Loucy (cell line): ENCODE measurements around the gene APPL2.

Source experiments
- H2AFZ ChIP-seq: fragments of 200-600 bp; sonication (generic); 2 replicates; pipeline ENCODE4 v1.6.0; 2016; ENCODE audit warnings: antibody characterized with exemption, mild to moderate bottlenecking, low read length, moderate library complexity
- H3F3A ChIP-seq: fragments of 200-600 bp; 2 replicates; pipeline ENCODE4 v1.6.0; 2016; ENCODE audit warnings: antibody characterized with exemption, low read depth, mild to moderate bottlenecking
- H3K27me3 ChIP-seq: fragments of 200-600 bp; sonication (generic); 2 replicates; pipeline ENCODE4 v1.6.1; 2014; ENCODE audit warnings: low read length, mild to moderate bottlenecking; ENCODE audit not compliant: insufficient read depth, poor library complexity, severe bottlenecking
- H3K36me3 ChIP-seq: fragments of 200-600 bp; sonication (generic); 2 replicates; pipeline ENCODE4 v1.6.1; 2016; ENCODE audit warnings: low read length; ENCODE audit not compliant: insufficient read depth
- H3K4me1 ChIP-seq: fragments of 200-600 bp; sonication (generic); 2 replicates; pipeline ENCODE4 v1.5.1; 2014; ENCODE audit warnings: low read length, mild to moderate bottlenecking; ENCODE audit not compliant: insufficient read depth, poor library complexity, severe bottlenecking
- H3K4me2 ChIP-seq: fragments of 200-600 bp; sonication (generic); 2 replicates; pipeline ENCODE4 v1.6.0; 2014; ENCODE audit warnings: antibody characterized with exemption, low read length, low read depth, mild to moderate bottlenecking; ENCODE audit not compliant: poor library complexity, severe bottlenecking
- H3K4me3 ChIP-seq: fragments of 200-600 bp; sonication (generic); 2 replicates; pipeline ENCODE4 v1.5.1; 2014; ENCODE audit warnings: low read length, mild to moderate bottlenecking, mixed read lengths; ENCODE audit not compliant: poor library complexity, severe bottlenecking
- H3K79me2 ChIP-seq: fragments of 200-600 bp; sonication (generic); 2 replicates; pipeline ENCODE4 v1.6.1; 2014; ENCODE audit warnings: low read length; ENCODE audit not compliant: insufficient read depth
- H3K9ac ChIP-seq: fragments of 200-600 bp; sonication (generic); 2 replicates; pipeline ENCODE4 v1.6.0; 2014; ENCODE audit warnings: mild to moderate bottlenecking, low read depth, low read length, moderate library complexity; ENCODE audit not compliant: poor library complexity, severe bottlenecking
- H3K9me2 ChIP-seq: fragments of 200-600 bp; sonication (generic); replicated peaks from 2 replicates; pipeline ENCODE4 v1.6.1; 2016; ENCODE audit warnings: low read depth, low read length, mixed read lengths
- H3K9me3 ChIP-seq: fragments of 200-600 bp; sonication (generic); 2 replicates; pipeline ENCODE4 v1.6.1; 2014; ENCODE audit warnings: mild to moderate bottlenecking, antibody characterized with exemption, low read length, low read depth; ENCODE audit not compliant: insufficient read depth
- H4K20me1 ChIP-seq: fragments of 200-600 bp; sonication (generic); 2 replicates; pipeline ENCODE4 v1.6.0; 2014; ENCODE audit warnings: antibody characterized with exemption, low read length, mild to moderate bottlenecking; ENCODE audit not compliant: insufficient read depth, poor library complexity, severe bottlenecking
- EZH2phosphoT487 ChIP-seq: fragments of 200-600 bp; IDR thresholded peaks from 2 replicates; pipeline ENCODE4 v1.6.1; 2018; ENCODE audit warnings: antibody characterized with exemption, mild to moderate bottlenecking, moderate library complexity, borderline replicate concordance
- TF ChIP-seq, protein P1 (sequence below): fragments of 200-600 bp; sonication (generic); conservative IDR thresholded peaks from 2 replicates; pipeline ENCODE4 v1.5.1; 2014; ENCODE audit warnings: mild to moderate bottlenecking, antibody characterized with exemption, low read length

APPL2 gene

DNA sequence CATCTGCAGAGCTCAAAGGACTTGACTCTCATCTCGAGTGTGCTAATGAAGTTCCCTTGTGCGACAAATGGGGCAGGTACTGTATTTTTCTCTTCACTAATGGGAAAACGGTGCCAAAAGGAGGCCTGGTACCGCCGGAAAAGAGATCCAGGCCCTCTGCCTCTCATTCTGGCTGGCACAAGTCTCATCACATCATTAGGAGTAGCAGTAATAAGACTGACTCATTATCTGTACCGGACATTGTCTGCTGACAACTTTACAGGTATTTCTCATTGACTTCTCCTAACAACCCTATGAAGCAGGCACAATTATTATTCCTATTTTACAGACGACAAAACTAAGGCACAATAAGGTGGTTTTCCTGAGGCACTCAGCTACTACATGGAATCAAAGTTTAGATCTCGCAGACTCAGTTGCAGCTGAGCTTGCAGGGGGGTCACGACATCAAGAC, 668 bp downstream of the APPL2 start:
- H3F3A ChIP-seq = peaks cover 5% of the 10 kb centered on the region; the same call in 1 of the 2 replicates
- H3K27me3 ChIP-seq = no peaks in the 10 kb centered on the region

DNA sequence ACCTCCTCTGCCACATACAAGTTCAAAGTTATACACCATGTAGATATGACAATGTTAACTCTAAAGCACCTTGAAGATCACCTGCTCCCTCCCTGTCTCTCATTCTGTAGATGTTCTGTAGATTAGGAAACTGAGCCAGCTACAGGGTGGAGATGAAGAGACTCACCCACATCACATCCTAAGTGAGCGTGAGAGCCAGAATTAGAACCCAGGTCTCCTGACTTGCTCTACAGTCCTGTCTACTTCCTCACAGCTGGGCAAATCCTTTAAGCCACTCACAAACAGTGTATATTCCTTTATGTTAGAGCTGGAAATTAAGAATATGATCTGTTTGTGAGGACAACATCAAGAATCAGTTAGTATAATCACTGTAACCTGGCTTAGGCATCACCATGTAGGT, 1.8 kb downstream of the APPL2 start:
- Histone ChIP-seq H3K79me2 (peaks cover 40% of the 10 kb centered on the region), H3K36me3 (no peaks in the 10 kb centered on the region), H3K4me3 (peak overlapping the region; percentile 82), H3K9me2 (no peaks in the 10 kb centered on the region), H3F3A (peaks cover 5% of the 10 kb centered on the region; the same call in 1 of the 2 replicates), H3K4me1 (peaks cover 53% of the 10 kb centered on the region), H2AFZ (no peak overlapping the region), H3K27me3 (no peaks in the 10 kb centered on the region), H3K9me3 (no peaks in the 10 kb centered on the region), H3K4me2 (peak overlapping the region; percentile 93), H4K20me1 (no peaks in the 10 kb centered on the region), H3K9ac (peak overlapping the region; percentile 73)
- no peak for TF ChIP-seq EZH2phosphoT487
- TF ChIP-seq, protein P1, sequence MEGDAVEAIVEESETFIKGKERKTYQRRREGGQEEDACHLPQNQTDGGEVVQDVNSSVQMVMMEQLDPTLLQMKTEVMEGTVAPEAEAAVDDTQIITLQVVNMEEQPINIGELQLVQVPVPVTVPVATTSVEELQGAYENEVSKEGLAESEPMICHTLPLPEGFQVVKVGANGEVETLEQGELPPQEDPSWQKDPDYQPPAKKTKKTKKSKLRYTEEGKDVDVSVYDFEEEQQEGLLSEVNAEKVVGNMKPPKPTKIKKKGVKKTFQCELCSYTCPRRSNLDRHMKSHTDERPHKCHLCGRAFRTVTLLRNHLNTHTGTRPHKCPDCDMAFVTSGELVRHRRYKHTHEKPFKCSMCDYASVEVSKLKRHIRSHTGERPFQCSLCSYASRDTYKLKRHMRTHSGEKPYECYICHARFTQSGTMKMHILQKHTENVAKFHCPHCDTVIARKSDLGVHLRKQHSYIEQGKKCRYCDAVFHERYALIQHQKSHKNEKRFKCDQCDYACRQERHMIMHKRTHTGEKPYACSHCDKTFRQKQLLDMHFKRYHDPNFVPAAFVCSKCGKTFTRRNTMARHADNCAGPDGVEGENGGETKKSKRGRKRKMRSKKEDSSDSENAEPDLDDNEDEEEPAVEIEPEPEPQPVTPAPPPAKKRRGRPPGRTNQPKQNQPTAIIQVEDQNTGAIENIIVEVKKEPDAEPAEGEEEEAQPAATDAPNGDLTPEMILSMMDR = no peak

More for the DNA sequence above, 668 bp downstream of the APPL2 start:
- H4K20me1 ChIP-seq = no peaks in the 10 kb centered on the region
- peak overlapping the region; percentile 73 for H3K9ac ChIP-seq
- H2AFZ ChIP-seq = peak overlapping the region; percentile 72
- peak overlapping the region; percentile 93 for H3K4me2 ChIP-seq
- H3K79me2 ChIP-seq = peaks cover 40% of the 10 kb centered on the region
- no peaks in the 10 kb centered on the region for H3K36me3 ChIP-seq
- TF ChIP-seq, protein P1 = no peak
- TF ChIP-seq EZH2phosphoT487 = no peak
- H3K9me3 ChIP-seq = no peaks in the 10 kb centered on the region
- no peaks in the 10 kb centered on the region for H3K9me2 ChIP-seq
- H3K4me3 ChIP-seq = peak overlapping the region; percentile 82
- H3K4me1 ChIP-seq = peaks cover 48% of the 10 kb centered on the region

- TF ChIP-seq EZH2phosphoT487 = no peak
- TF ChIP-seq, protein P1 = no peak
- Histone ChIP-seq H3K36me3 (no peaks in the 10 kb centered on the region), H3K4me2 (peak overlapping the region; percentile 93), H3K79me2 (peaks cover 40% of the 10 kb centered on the region), H3F3A (peaks cover 5% of the 10 kb centered on the region; the same call in 1 of the 2 replicates), H4K20me1 (no peaks in the 10 kb centered on the region), H3K4me1 (peaks cover 53% of the 10 kb centered on the region), H3K4me3 (peak overlapping the region; percentile 82), H3K9me2 (no peaks in the 10 kb centered on the region), H3K9me3 (no peaks in the 10 kb centered on the region), H3K27me3 (no peaks in the 10 kb centered on the region), H2AFZ (no peak overlapping the region), H3K9ac (peak overlapping the region; percentile 44)
Observed at GRCh38 chr12:105233041-105233905, 2.7 kb downstream of the APPL2 start.
